CD14-positive monocyte (primary cell): ENCODE data around the gene SERPINF2. TPM values are rescaled to one million over a fixed set of nuclear protein-coding genes. Genes with fewer than 3 reads are reported as not detected.
"Not testable (repeated sequence)": the region's sequence is repeated elsewhere in the genome, so short reads cannot be mapped to it uniquely, and the experiment has no call there.

Source experiments
- DNase-seq, 3 donors: peaks; one replicate each; pipeline ENCODE4 v3.0.0-alpha.2; 2011 to 2022
- H2AFZ ChIP-seq: 2 replicates; pipeline ENCODE4 v1.6.0; 2012; ENCODE audit warnings: mild to moderate bottlenecking, low read depth, low read length, inconsistent platforms; ENCODE audit not compliant: insufficient read depth, poor library complexity, severe bottlenecking
- H3K27ac ChIP-seq, 2 donors: 1 replicate in 1 of 2; 2 replicates in 1 of 2; pipeline ENCODE4 v1.5.1; 2012 to 2013; ENCODE audit warnings: low read length in 2 of 2, control low read depth in 1 of 2, inconsistent platforms in 1 of 2, low read depth in 1 of 2, mild to moderate bottlenecking in 1 of 2
- H3K27me3 ChIP-seq, 2 donors: one replicate each; pipeline versions ENCODE4 v1.6.0 to v1.6.1; 2011 to 2013; ENCODE audit warnings: low read length in 2 of 2; ENCODE audit not compliant: control insufficient read depth in 2 of 2, insufficient read depth in 2 of 2
- H3K36me3 ChIP-seq, 2 donors: replicated peaks in 1 of 2; 1 replicate in 1 of 2; 2 replicates in 1 of 2; pipeline versions ENCODE4 v1.5.1 to v1.6.1; 2012 to 2013; ENCODE audit warnings: low read length in 2 of 2, control low read depth in 1 of 2, inconsistent platforms in 1 of 2, mild to moderate bottlenecking in 1 of 2; ENCODE audit not compliant: insufficient read depth in 2 of 2, control insufficient read depth in 1 of 2
- H3K4me1 ChIP-seq, 2 donors: 1 replicate in 1 of 2; 2 replicates in 1 of 2; pipeline versions ENCODE4 v1.5.1 to v1.6.1; 2012 to 2013; ENCODE audit warnings: low read length in 2 of 2, control low read depth in 1 of 2, inconsistent platforms in 1 of 2, mild to moderate bottlenecking in 1 of 2, moderate library complexity in 1 of 2; ENCODE audit not compliant: insufficient read depth in 2 of 2, control insufficient read depth in 1 of 2
- H3K4me2 ChIP-seq: replicated peaks from 2 replicates; pipeline ENCODE3; 2012; ENCODE audit warnings: low read length, moderate library complexity, mild to moderate bottlenecking; ENCODE audit not compliant: poor library complexity, severe bottlenecking; ENCODE audit errors: extremely low read depth
- H3K4me3 ChIP-seq, 3 experiments: fragments of 200-600 bp in 1 of 3; sonication (generic) in 1 of 3; replicated peaks in 1 of 3; 1 replicate in 2 of 3; 2 replicates in 1 of 3; pipeline ENCODE4 v1.5.1; 2011 to 2013; ENCODE audit warnings: low read length in 3 of 3, mild to moderate bottlenecking in 3 of 3, control low read depth in 2 of 3, low read depth in 2 of 3, inconsistent platforms in 1 of 3, moderate library complexity in 1 of 3
- H3K79me2 ChIP-seq: 2 replicates; pipeline ENCODE4 v1.6.0; 2012; ENCODE audit warnings: mild to moderate bottlenecking, control low read depth, inconsistent platforms, low read length, moderate library complexity; ENCODE audit not compliant: insufficient read depth
- H3K9ac ChIP-seq: 2 replicates; pipeline ENCODE4 v1.6.0; 2017; ENCODE audit warnings: low read length, mild to moderate bottlenecking; ENCODE audit not compliant: insufficient read depth, poor library complexity, severe bottlenecking
- H3K9me3 ChIP-seq, 2 donors: replicated peaks in 1 of 2; 1 replicate in 1 of 2; 2 replicates in 1 of 2; pipeline versions ENCODE4 v1.5.1 to v1.6.1; 2012 to 2013; ENCODE audit warnings: low read length in 2 of 2, control low read depth in 1 of 2; ENCODE audit not compliant: control insufficient read depth in 1 of 2, insufficient read depth in 1 of 2
- H4K20me1 ChIP-seq: 2 replicates; pipeline ENCODE4 v1.6.0; 2012; ENCODE audit warnings: mild to moderate bottlenecking, low read length, control low read depth, moderate library complexity; ENCODE audit not compliant: insufficient read depth
- H3K27ac Mint-ChIP-seq, 7 donors: one replicate each; pipeline ENCODE4 v1.8.0; 2020; ENCODE audit warnings: mild to moderate bottlenecking in 7 of 7, mixed read lengths in 7 of 7, moderate library complexity in 6 of 7, inconsistent platforms in 2 of 7
- H3K27me3 Mint-ChIP-seq, 3 donors: one replicate each; pipeline ENCODE4 v1.8.0; 2021 to 2022; ENCODE audit warnings: low read depth in 3 of 3, mild to moderate bottlenecking in 3 of 3, mixed read lengths in 3 of 3, moderate library complexity in 3 of 3, inconsistent platforms in 1 of 3
- H3K36me3 Mint-ChIP-seq, 2 donors: one replicate each; pipeline ENCODE4 v1.8.0; 2020; ENCODE audit warnings: mixed read lengths in 2 of 2, inconsistent platforms in 1 of 2, mild to moderate bottlenecking in 1 of 2
- H3K4me1 Mint-ChIP-seq: one replicate; pipeline ENCODE4 v1.8.0; 2020; ENCODE audit warnings: mild to moderate bottlenecking, mixed read lengths
- H3K4me3 Mint-ChIP-seq, 2 donors: one replicate each; pipeline ENCODE4 v1.8.0; 2020; ENCODE audit warnings: mild to moderate bottlenecking in 2 of 2, mixed read lengths in 2 of 2, moderate library complexity in 1 of 2
- H3K9me3 Mint-ChIP-seq, 7 donors: one replicate each; pipeline ENCODE4 v1.8.0; 2020 to 2022; ENCODE audit warnings: mixed read lengths in 7 of 7, mild to moderate bottlenecking in 6 of 7, moderate library complexity in 6 of 7, inconsistent platforms in 2 of 7
- CTCF ChIP-seq: fragments of 200-600 bp; IDR thresholded peaks from one replicate; pipeline ENCODE4 v1.8.0; 2022; ENCODE audit warnings: antibody characterized with exemption, mild to moderate bottlenecking
- WGBS: methylation state at CpG from one replicate; pipeline ENCODE4 v1.1.5; 2013; ENCODE audit warnings: missing lambda C conversion rate; ENCODE audit not compliant: insufficient coverage; 5-methylcytosine and 5-hydroxymethylcytosine counted together
- intact Hi-C, 2 donors: fragments of 100-400 bp; cut with micrococcal nuclease; formaldehyde crosslinking; loops; one replicate each; pipeline versions ENCODE4 v1.15.0 to v1.15.1; 2023
- polyA plus RNA-seq, 3 donors: library from polyadenylated mRNA; depleted of rRNA in 1 of 3; unstranded in 2 of 3; stranded (reverse) in 1 of 3; fragments of 300-500 nt in 2 of 3; fragments of >200 nt in 1 of 3; fragmentation: Illumina TruSeq in 2 of 3; gene quantifications; 1 replicate in 2 of 3; 2 replicates in 1 of 3; pipeline ENCODE4 v1.2.3, GENCODE V29; 2012 to 2021

Gene SERPINF2
- polyA plus RNA-seq, 3 donors, result 0.75 to 1.5 (median 0.79) TPM

- H3K9me3 ChIP-seq, result peaks cover 0 to 3% of the 10 kb centered on the region in 2 donors
- H3K36me3 ChIP-seq, result no peaks in the 10 kb centered on the region
- H3K9ac ChIP-seq, result no peak overlapping the region
- TF ChIP-seq CTCF, result no peak
- Mint-ChIP-seq H3K4me3 (no peak overlapping the region), H3K36me3 (no peaks in the 10 kb centered on the region), H3K9me3 (peaks cover 2 to 7% (median 5%) of the 10 kb centered on the region in 7 donors), H3K4me1 (no peaks in the 10 kb centered on the region), H3K27me3 (peaks cover 2 to 7% (median 2%) of the 10 kb centered on the region in 3 donors), H3K27ac (no peak overlapping the region)
- H2AFZ ChIP-seq, result no peak overlapping the region
- H3K79me2 ChIP-seq, result no peaks in the 10 kb centered on the region
- H4K20me1 ChIP-seq, result no peaks in the 10 kb centered on the region
- no peak overlapping the region for H3K27ac ChIP-seq
- no peaks in the 10 kb centered on the region for H3K4me1 ChIP-seq
- intact Hi-C loops, result no loop called here
- WGBS, result 100% methylated on average over 1 of the region's 8 CpGs
- H3K4me2 ChIP-seq, result no peak overlapping the region
- no peaks in the 10 kb centered on the region for H3K27me3 ChIP-seq
- no peak overlapping the region for H3K4me3 ChIP-seq
- no peak for DNase-seq
Measured at GRCh38 chr17:1695365-1695764, 47.3 kb upstream of the SERPINF2 start.

GRCh38 chr17:1697681-1698080 is 45.0 kb upstream of the SERPINF2 start:
- Histone ChIP-seq H3K27ac (no peak overlapping the region), H3K79me2 (no peaks in the 10 kb centered on the region), H4K20me1 (no peaks in the 10 kb centered on the region), H3K4me2 (no peak overlapping the region), H3K4me1 (no peaks in the 10 kb centered on the region), H3K36me3 (no peaks in the 10 kb centered on the region), H3K9ac (no peak overlapping the region), H2AFZ (no peak overlapping the region), H3K4me3 (no peak overlapping the region), H3K9me3 (no peaks in the 10 kb centered on the region), H3K27me3 (no peaks in the 10 kb centered on the region)
- Mint-ChIP-seq H3K27me3 (peaks cover 2% of the 10 kb centered on the region in 3 donors), H3K36me3 (no peaks in the 10 kb centered on the region), H3K9me3 (peaks cover 0 to 2% (median under 1%) of the 10 kb centered on the region in 7 donors), H3K27ac (no peak overlapping the region), H3K4me3 (no peak overlapping the region), H3K4me1 (no peaks in the 10 kb centered on the region)
- no peak for TF ChIP-seq CTCF
- WGBS, result 59% methylated on average over 4 of the region's 5 CpGs
- intact Hi-C loops, result no loop called here
- DNase-seq, result no peak

- intact Hi-C loops, H3K9me3 Mint-ChIP-seq: not testable (repeated sequence)
Measured at GRCh38 chr17:1699891-1700290, 42.8 kb upstream of the SERPINF2 start.

More at GRCh38 chr17:1699891-1700290, 42.8 kb upstream of the SERPINF2 start:
- H3K4me3 Mint-ChIP-seq, H4K20me1 ChIP-seq, H3K79me2 ChIP-seq, H3K27ac Mint-ChIP-seq, H3K27ac ChIP-seq, H3K4me1 Mint-ChIP-seq, H3K27me3 ChIP-seq, H3K36me3 Mint-ChIP-seq, H3K36me3 ChIP-seq, H3K9ac ChIP-seq, DNase-seq, H3K9me3 ChIP-seq, H3K4me2 ChIP-seq, H3K4me1 ChIP-seq, H3K4me3 ChIP-seq, H3K27me3 Mint-ChIP-seq, H2AFZ ChIP-seq: not testable (repeated sequence)
- WGBS, result 100% methylated on average over 1 of the region's 5 CpGs
